ENCODE measurements around the gene LEPR.

Gene LEPR

DNA sequence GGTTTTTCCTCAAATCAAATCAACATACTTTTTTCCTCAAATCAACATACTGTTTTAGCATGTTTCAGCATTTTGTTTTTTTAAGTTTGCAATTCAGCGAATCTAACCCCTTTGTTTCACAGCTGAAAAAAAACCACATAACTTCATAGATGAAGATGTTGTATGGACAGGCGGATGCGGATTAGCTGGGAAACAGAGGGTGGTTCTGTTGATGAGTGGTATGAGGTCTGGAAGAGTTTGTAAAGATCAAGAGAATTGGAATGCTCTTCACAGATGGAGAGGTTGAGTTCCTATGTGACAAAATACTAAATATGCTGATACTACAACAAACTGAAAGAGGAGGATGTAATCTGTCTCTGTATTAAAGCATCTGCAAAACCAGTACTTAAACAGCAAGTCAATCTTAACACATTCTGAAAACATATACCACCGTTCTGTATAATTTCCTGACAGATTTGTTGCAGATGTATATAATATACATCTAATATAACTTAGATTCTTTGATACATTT lies 10.6 kb upstream of the LEPR start:
- no peak for DNase-seq

DNA sequence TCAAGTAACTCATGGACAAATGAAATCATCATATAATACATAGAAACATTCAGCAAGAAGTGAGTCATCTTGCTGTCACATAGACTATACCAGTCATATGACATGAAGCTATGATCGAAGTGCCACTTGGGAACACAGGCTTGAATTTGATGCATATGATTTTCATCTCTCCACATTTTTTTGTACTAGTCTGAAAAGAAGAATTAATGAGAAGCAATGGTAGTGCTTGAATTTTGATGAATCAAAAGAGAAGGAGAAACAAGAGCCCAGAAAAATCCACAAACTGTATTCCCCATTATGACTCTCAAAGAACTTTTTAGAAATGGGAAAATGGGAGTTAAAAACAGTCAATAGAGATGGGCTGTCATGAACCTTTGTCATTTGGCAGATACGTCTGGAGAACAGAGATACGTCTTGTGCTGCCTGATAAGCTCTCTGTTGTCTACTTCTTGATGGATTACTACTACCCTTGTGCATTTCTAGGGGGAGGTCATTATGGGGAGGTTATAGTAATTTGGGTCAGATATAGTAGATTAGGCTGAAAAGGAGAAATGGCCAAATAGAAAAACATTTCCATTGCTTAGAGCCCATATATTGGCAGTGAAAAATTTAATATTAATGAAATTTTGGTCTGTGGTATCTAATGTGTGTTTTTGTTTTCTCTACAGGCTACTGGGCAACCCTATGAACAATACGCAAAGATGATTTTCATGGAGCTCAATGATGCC lies 8.0 kb upstream of the LEPR start:
- no peak for DNase-seq

GRCh38 chr1:65412984-65413375 lies 7.5 kb upstream of the LEPR start:
- DNase-seq, result no peak

GRCh38 chr1:65414538-65414937 lies 5.9 kb upstream of the LEPR start:
- DNase-seq, result no peak

DNA sequence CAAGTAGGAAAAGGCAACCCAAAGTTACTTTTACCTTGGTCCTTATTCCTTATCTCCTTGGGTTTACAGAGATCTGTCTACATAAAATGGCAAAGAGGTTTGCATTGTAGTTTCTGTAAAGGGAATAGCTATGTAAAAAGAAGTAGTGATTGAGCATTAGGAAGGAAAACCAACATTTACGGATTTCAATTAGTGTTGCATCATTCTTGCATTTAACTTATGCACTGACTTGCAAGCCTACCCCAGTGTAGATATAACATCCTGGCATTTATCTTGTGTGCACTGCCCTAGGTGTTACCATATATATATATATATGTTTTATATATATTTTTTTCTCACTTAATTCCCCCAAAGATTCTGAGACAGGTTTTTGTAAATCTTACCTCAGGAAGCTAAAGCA lies 3.7 kb upstream of the LEPR start:
- DNase-seq, result no peak

DNA sequence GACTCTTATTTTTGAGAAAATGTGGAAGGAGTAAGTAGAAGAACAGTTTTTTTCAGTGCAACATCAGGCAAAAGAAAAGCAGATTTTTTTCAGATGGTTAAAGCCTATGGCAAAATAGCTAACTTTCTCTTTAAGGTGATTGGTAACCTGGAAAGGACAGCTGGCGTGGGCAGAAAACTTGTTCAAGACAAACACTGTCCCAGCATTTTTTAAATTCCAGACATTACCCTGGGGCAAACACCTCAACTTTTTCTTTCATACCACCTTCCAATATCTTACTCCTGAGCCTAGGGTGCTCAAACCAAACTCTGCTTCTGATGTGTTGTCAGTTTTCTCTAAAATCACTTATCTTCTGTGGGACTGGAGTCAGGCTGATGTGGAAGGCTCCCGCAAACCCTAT lies 2.7 kb upstream of the LEPR start:
- DNase-seq, result no peak

DNA sequence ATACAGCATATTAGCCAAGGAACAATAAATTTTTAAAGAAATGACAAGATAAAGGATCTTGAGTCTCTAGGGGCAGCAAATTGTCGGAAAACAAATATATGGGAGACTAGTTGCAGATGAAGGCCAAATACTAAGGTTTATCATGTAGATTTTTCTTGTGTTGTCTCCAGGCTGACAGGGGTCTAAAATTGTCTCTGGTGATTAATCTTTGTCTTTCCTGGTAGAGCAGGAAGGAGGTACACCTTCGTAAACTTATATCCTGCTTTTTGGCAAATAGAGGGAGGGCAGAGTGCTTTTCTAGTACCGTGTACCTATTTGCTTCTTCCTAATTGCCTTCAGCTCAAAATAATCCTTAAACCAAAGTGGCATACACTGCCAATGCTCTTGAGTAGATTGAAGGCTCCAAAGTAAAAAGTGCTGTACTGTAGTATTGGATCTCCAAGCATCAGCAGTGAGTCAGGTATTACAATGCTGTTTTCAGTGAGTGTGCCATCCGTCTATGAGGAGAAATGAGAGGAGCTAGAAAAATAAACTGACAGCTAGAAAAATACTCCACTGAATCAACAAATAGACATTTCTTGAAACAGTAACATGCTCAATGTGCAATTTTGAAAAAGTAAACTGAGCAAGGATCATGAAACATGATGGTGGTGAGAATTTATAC lies 1.8 kb upstream of the LEPR start:
- no peak for DNase-seq

GRCh38 chr1:65419681-65420589 lies 533 bp upstream of the LEPR start:
- DNase-seq, result peak; percentile 97 to 99

DNA sequence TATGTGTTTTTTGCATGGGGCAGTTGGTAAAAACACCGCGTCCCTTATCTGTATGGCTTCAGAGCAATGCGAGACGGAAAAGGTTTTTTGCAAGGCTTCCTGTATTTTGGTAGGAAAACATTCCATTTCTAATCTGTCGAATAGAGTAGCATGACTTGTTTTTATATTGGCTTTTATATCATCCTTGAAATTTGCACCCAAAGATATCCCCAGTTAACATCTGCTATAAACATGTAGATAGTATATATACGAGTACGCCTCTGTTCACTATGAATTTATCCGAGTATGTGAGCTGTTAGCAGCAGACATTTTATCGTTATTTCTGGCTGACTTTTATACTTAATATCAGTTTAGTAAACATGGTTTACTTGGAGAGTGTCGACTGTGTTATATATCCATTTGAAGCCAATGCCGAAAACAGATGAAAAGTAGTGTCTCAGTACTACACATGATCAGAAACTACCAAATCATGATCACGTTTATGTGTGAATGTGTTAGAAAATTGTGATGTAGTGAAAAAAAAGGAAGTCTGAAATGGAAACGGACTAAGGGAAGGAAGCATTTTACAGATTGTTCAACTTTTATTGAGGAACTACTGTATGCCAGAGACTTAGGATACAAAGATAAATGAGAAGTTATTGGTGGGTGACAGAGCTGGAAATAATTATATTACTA lies 1.0 kb downstream of the LEPR start:
- DNase-seq, result no peak

DNA sequence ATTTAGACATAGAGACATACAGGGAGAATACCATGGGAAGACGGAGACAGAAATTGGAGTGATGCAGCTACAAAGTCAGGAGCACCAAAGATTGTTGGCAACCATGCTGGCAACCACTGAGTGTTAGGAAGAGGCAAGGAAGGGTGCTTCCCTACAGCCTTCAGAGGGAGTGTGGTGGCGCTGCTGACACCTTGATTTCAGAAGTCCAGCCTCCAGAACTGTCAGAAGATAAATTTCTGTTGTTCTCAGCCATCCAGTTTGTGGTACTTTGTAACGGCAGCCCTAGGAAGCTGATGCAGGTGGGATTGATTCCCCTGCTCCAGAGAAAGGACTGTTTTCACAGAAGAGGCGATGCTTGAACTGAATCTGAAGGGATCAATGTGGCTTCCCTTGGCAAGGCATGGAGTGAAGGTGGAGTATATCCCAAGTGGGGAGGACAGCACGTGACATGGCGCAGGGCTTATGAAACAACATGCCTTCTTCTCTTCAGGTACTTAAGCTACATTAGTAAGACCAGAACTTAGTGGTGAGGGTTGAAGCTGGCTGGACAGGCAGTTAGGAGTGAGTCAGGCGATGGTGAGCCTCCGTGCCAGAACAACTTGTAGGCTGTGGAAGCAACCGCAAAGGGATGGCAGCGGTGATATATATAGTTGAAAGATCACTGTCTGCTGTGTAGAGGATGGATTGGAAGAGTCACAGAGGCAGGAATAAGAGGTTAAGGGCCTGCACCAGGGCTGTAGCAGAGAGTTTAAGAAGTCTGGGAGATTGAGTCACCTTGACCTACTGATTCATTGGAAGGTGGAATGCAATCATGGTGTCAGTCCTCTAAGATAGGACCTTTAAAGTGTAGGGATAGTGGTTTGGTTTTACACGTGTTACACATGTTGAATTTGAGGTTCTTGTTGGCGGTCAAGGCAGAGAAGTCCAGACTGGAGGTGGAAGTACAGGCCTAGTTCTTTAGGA lies 2.1 kb downstream of the LEPR start:
- no peak for DNase-seq

GRCh38 chr1:65423884-65424572 lies 3.6 kb downstream of the LEPR start:
- DNase-seq, result no peak

DNA sequence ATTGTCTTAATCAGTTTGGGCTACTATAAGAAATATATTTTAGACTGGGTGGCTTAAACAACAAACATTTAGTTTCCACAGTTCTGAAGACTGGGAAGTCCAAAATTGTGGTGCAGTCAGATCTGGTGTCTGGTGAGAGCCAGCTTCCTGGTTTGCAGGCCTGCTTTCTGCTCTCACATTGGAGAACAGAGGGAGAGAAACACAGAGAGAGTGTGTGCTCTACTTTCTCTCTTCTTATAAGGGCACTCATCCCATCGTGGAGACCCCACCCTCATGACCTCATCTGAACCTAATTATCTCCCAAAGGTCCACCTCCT lies 4.1 kb downstream of the LEPR start:
- no peak for DNase-seq

DNA sequence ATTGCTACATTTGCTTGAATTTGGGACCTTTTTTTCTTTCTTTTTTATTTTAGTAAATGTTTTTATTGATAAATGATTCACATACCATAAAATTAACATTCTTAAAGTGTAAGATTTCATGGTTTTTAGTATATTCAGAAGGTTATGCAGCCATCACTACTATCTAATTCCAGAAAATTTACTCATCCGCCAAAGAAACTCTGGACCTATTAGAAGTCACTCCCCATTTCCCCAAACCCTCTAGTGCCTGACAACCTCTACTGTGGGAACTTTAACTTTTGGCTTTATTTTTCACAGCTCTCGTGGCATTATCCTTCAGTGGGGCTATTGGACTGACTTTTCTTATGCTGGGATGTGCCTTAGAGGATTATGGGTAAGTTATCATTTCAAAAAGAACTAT lies 4.5 kb downstream of the LEPR start:
- DNase-seq, result no peak

DNA sequence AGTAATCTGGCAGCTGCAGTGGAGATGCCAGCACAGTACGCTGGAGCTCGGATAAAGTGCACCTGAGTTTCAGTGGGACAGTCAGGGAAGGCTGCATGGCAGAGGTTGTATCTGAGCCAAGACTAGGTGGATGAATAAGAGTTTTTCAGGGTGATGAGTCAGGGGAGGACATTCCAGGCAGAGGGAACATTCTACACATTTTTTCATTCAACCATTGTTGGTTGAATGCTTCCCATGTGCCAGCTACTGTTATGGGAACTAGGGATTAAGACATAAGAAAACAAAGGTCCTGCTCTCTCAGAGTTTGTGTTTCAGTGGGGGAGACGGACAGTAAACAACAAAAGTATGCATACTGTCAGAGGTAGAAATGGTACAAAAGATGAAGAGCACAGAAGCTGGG lies 5.2 kb downstream of the LEPR start:
- DNase-seq, result no peak

- no peak for DNase-seq
These were observed 8.6 kb downstream of the LEPR start for GRCh38 chr1:65429078-65429477.

GRCh38 chr1:65429806-65430205 lies 9.3 kb downstream of the LEPR start:
- no peak for DNase-seq

- DNase-seq, result no peak
These were observed 10.7 kb downstream of the LEPR start for GRCh38 chr1:65431111-65431705.

DNA sequence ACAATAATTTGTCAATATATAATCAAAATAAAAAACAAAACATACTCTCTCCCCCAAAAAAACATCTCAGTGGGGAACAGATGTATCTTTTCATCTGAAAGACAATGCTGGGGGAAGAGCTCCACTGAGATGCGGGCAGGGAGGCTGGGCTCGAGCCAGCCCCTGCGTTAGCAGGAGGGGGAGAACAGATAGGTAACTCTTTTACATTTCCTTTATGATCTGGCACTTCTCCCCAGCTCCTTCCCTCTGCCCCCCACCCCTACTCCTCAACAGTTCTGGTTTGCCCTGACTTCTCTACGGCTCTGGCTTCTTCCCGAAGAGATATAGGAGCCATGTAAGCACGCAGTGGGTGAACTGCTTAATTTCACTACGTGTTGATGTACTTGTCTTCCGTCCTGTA lies 12.4 kb downstream of the LEPR start:
- DNase-seq, result no peak

GRCh38 chr1:65434255-65434654 lies 13.8 kb downstream of the LEPR start:
- DNase-seq, result no peak

GRCh38 chr1:65434760-65435159 lies 14.3 kb downstream of the LEPR start:
- DNase-seq, result no peak

GRCh38 chr1:65435987-65436386 lies 15.5 kb downstream of the LEPR start:
- DNase-seq, result no peak
